Naive thymus-derived CD4-positive, alpha-beta T cell (primary cell): ENCODE data around the gene DIAPH1. TPM values are rescaled to one million over a fixed set of nuclear protein-coding genes. Genes with fewer than 3 reads are reported as not detected.

Experiments used
- ATAC-seq: fragments of 150-1000 bp; cut with Tn5 transposase; 2 replicates; pipeline ENCODE4 v1.10.0; 2021; ENCODE audit warnings: mild to moderate bottlenecking, moderate library complexity
- CTCF ChIA-PET: fragments of 350-600 bp; sonication (Branson Sonifier 250); formaldehyde crosslinking; loops from one replicate; lab custom pipeline; 2021; ENCODE audit warnings: antibody characterized with exemption; lab: Charles Lee
- POLR2A ChIA-PET: fragments of 350-600 bp; sonication (Branson Sonifier 250); formaldehyde crosslinking; loops from one replicate; lab custom pipeline; 2021; ENCODE audit warnings: antibody characterized with exemption, inconsistent platforms; lab: Charles Lee
- DNase-seq, 9 donors: peaks; one replicate each; pipeline versions ENCODE4 v3.0.0 to v3.0.0-alpha.2; 2020 to 2022; ENCODE audit warnings: mixed read lengths in 1 of 9
- H3K27ac ChIP-seq: one replicate; pipeline ENCODE4 v1.7.0; 2013; ENCODE audit warnings: mild to moderate bottlenecking, low read depth, low read length, moderate library complexity
- H3K27me3 ChIP-seq, 2 donors: one replicate each; pipeline ENCODE4 v1.7.0; 2013; ENCODE audit warnings: low read length in 2 of 2, mild to moderate bottlenecking in 2 of 2, moderate library complexity in 2 of 2; ENCODE audit not compliant: control insufficient read depth in 2 of 2, insufficient read depth in 2 of 2
- H3K36me3 ChIP-seq, 3 experiments: 1 replicate in 2 of 3; 2 replicates in 1 of 3; pipeline ENCODE4 v1.7.0; 2013; ENCODE audit warnings: low read length in 3 of 3, mild to moderate bottlenecking in 3 of 3, moderate library complexity in 1 of 3; ENCODE audit not compliant: insufficient read depth in 3 of 3, control insufficient read depth in 2 of 3
- H3K4me1 ChIP-seq, 2 donors: one replicate each; pipeline ENCODE4 v1.7.0; 2013; ENCODE audit warnings: low read length in 2 of 2, mild to moderate bottlenecking in 2 of 2, moderate library complexity in 1 of 2; ENCODE audit not compliant: control insufficient read depth in 2 of 2, insufficient read depth in 2 of 2
- H3K4me3 ChIP-seq: 2 replicates; pipeline ENCODE4 v1.7.0; 2013; ENCODE audit warnings: mild to moderate bottlenecking, low read length
- H3K9me3 ChIP-seq, 3 experiments: 1 replicate in 2 of 3; 2 replicates in 1 of 3; pipeline ENCODE4 v1.7.0; 2013; ENCODE audit warnings: low read length in 3 of 3; ENCODE audit not compliant: control insufficient read depth in 2 of 3
- H3K27ac Mint-ChIP-seq, 9 donors: one replicate each; pipeline ENCODE4 v1.8.0; 2020 to 2022; ENCODE audit warnings: mixed read lengths in 9 of 9, mild to moderate bottlenecking in 8 of 9, moderate library complexity in 5 of 9, inconsistent platforms in 2 of 9
- H3K27me3 Mint-ChIP-seq, 5 donors: one replicate each; pipeline ENCODE4 v1.8.0; 2021 to 2022; ENCODE audit warnings: mixed read lengths in 5 of 5, mild to moderate bottlenecking in 1 of 5
- H3K36me3 Mint-ChIP-seq, 5 donors: one replicate each; pipeline ENCODE4 v1.8.0; 2020 to 2022; ENCODE audit warnings: mixed read lengths in 5 of 5, mild to moderate bottlenecking in 3 of 5, inconsistent platforms in 1 of 5
- H3K4me1 Mint-ChIP-seq, 7 donors: one replicate each; pipeline ENCODE4 v1.8.0; 2020 to 2022; ENCODE audit warnings: mixed read lengths in 7 of 7, mild to moderate bottlenecking in 3 of 7, inconsistent platforms in 1 of 7
- H3K4me3 Mint-ChIP-seq, 10 donors: one replicate each; pipeline ENCODE4 v1.8.0; 2020 to 2022; ENCODE audit warnings: mild to moderate bottlenecking in 10 of 10, mixed read lengths in 10 of 10, moderate library complexity in 6 of 10, inconsistent platforms in 2 of 10
- H3K9me3 Mint-ChIP-seq, 11 donors: one replicate each; pipeline ENCODE4 v1.8.0; 2020 to 2022; ENCODE audit warnings: mixed read lengths in 11 of 11, mild to moderate bottlenecking in 4 of 11, inconsistent platforms in 1 of 11, moderate library complexity in 1 of 11
- intact Hi-C, 2 donors: fragments of 100-400 bp; cut with micrococcal nuclease; formaldehyde crosslinking; loops; one replicate each; pipeline ENCODE4 v1.15.1; 2023
- polyA plus RNA-seq, 2 donors: library from polyadenylated mRNA; unstranded; fragments of 300-500 nt; fragmentation: Illumina TruSeq; gene quantifications; one replicate each; pipeline ENCODE4 v1.2.3, GENCODE V29; 2021
- total RNA-seq, 6 experiments: library from RNA in 5 of 6; stranded (reverse) in 5 of 6; gene quantifications; 1 replicate in 5 of 6; 2 replicates in 1 of 6; pipeline ENCODE4 v1.2.3 and lab custom pipeline; 2021 to 2026

DIAPH1 gene
- total and polyA plus RNA-seq, 7 experiments from 2014 or later: 89.7 to 278 (median 172) TPM

DNA sequence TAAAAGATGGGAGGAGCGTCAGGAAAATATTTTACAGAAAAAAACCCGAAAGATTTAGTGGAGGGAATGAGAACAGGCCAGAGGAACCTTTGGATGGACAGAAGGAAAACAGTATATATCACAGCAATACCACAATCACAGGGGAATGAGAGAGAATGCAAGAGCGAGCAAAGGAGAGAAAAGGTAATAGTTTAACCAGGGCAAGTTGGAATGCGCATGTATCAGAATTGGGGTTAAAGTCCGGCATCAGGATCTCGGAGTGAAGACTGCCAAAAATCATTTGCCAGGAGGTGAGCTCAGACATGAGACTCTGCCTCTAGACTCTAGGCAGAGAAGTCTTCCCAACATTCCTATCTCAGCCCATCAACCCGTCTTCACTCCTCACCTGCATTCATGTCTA lies 93.1 kb downstream of the DIAPH1 start:
- intact Hi-C loops: loop anchor here in 1 of 2 donors (2.0 kb wide), 1 partner anchor 51 kb away; the partner anchor contains the start of gene PCDHGC3
- CTCF ChIA-PET: interaction anchor here (1.8 to 3.9 kb wide), 3 partner anchors 12 to 201 kb away, joined by 4 to 30 read pairs (median 6); no protein-coding TSS in a partner anchor
- Histone ChIP-seq H3K27ac (no peak overlapping the region), H3K9me3 (no peaks in the 10 kb centered on the region), H3K27me3 (no peaks in the 10 kb centered on the region), H3K36me3 (peaks cover 46 to 98% (median 67%) of the 10 kb centered on the region in 3 experiments), H3K4me3 (no peak overlapping the region), H3K4me1 (peaks cover 0 to 6% of the 10 kb centered on the region in 2 donors)
- ATAC-seq (no peak), DNase-seq (no peak)
- Mint-ChIP-seq H3K9me3 (no peaks in the 10 kb centered on the region), H3K4me1 (peaks cover 5 to 28% (median 16%) of the 10 kb centered on the region in 7 donors), H3K27ac (peak overlapping the region in 6 of 9 donors; percentile 19 to 69 (median 35)), H3K4me3 (peak overlapping the region in 1 of 10 donors; percentile 21), H3K36me3 (peaks cover 20 to 44% (median 31%) of the 10 kb centered on the region in 5 donors), H3K27me3 (no peaks in the 10 kb centered on the region)
- POLR2A ChIA-PET: interaction anchor here (0.7 to 1.8 kb wide), 2 partner anchors 205 to 1415 kb away, joined by 3 to 5 read pairs; partner anchors contain the start of gene TAF7

DNA sequence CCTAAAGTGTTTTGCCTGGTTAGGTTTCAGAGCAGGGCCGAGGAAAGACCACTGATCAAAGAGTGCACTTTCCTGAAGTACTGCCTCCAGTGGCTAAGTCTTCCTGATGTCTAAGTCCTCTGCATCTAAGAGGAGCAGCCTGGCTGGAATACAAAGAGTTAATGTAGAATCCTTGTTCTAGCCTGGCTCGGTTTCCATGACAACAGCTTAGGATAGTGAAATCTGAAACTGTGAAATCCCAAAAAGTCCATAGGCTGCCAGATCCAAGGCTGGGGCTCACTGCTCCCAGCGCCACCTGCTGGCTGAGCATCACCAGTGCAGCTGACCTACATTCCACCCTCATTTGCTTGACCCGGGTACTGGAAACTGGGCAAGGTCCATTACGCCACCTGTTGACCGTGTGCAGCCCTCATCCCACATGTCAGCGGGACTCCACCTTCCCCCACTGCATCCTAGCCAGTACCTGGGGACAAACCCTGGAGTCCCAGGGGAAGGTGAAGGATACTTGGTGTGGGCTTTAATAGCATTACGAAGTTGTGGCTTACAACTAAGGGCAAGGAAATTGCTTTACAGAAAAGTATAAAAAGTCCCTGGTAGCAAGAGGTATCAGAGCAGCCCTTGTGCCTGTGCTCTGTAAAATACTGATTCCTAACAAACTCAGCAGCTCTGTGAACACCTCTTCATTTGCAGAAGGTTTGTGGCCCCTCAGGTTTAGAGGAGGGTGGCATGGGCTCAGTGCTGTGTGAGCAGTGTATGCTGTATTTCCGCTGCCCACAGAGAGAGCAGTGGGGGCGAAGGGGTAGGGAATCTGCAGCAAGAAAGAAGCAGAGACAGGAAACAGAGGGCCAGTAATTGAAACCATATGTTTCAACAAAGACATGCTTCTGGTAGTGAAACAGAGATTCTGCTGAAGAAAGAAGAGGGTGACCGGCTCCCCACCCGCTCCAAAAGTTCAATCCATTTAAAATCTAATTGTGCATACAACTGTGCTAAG lies 93.9 kb downstream of the DIAPH1 start:
- POLR2A ChIA-PET: interaction anchor here (1.8 kb wide), 1 partner anchor 204 kb away, joined by 5 read pairs; the partner anchor contains the start of gene TAF7
- H3K4me1 Mint-ChIP-seq: peaks cover 6 to 28% (median 16%) of the 10 kb centered on the region in 7 donors
- peak overlapping the region in 1 of 10 donors; percentile 21 for H3K4me3 Mint-ChIP-seq
- CTCF ChIA-PET: interaction anchor here (1.0 to 3.9 kb wide), 8 partner anchors 11 to 205 kb away, joined by 3 to 30 read pairs (median 6); partner anchors contain the start of genes PCDHGA10 and TAF7
- Histone ChIP-seq H3K27me3 (no peaks in the 10 kb centered on the region), H3K9me3 (no peaks in the 10 kb centered on the region), H3K36me3 (peaks cover 39 to 98% (median 60%) of the 10 kb centered on the region in 3 experiments), H3K4me1 (peaks cover 0 to 6% of the 10 kb centered on the region in 2 donors), H3K27ac (no peak overlapping the region), H3K4me3 (no peak overlapping the region)
- intact Hi-C loops: loop anchor here (1.0 to 5.0 kb wide), 11 partner anchors 11 to 441 kb away; partner anchors contain the start of genes PCDHGA10 (in 1 of the 2), PCDHGB2 (in 1 of the 2), PCDHGB7 (in 1 of the 2) and PCDHGC3 (in 1 of the 2)
- peak overlapping the region in 8 of 9 donors; percentile 19 to 80 (median 54) for H3K27ac Mint-ChIP-seq
- DNase-seq (peak; percentile 18 to 64 (median 43)), ATAC-seq (peak; percentile 88)
- no peaks in the 10 kb centered on the region for H3K27me3 Mint-ChIP-seq
- peaks cover 20 to 51% (median 31%) of the 10 kb centered on the region in 5 donors for H3K36me3 Mint-ChIP-seq
- no peaks in the 10 kb centered on the region for H3K9me3 Mint-ChIP-seq

DNA sequence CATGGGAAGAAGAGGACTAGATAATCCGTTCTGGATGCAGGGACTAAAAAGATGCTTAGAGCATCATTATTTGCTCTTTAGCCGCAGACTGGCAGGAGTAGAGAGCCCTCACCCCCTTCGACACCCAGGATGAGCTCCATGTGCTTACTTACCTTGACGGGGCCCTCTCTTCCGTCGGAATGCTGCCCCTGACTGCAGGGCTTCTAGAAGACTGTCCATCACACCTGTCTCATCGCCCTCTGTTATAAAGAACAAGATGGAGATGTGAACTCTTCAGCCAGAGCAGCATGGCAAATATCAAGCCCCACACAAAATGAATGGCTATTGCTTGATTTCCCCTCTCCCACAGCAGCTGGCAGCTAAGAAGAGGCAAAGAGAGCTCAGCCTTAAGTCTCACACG lies 94.8 kb downstream of the DIAPH1 start:
- peaks cover 6 to 28% (median 16%) of the 10 kb centered on the region in 7 donors for H3K4me1 Mint-ChIP-seq
- DNase-seq: no peak
- no peak for ATAC-seq
- Histone ChIP-seq H3K9me3 (no peaks in the 10 kb centered on the region), H3K27ac (no peak overlapping the region), H3K27me3 (no peaks in the 10 kb centered on the region), H3K4me1 (peaks cover 0 to 6% of the 10 kb centered on the region in 2 donors), H3K4me3 (no peak overlapping the region), H3K36me3 (peaks cover 37 to 98% (median 66%) of the 10 kb centered on the region in 3 experiments)
- peaks cover 22 to 60% (median 37%) of the 10 kb centered on the region in 5 donors for H3K36me3 Mint-ChIP-seq
- H3K27me3 Mint-ChIP-seq: no peaks in the 10 kb centered on the region
- H3K27ac Mint-ChIP-seq: peak overlapping the region in 2 of 9 donors; percentile 39 to 68
- intact Hi-C loops: loop anchor here (1.0 to 5.0 kb wide), 11 partner anchors 10 to 440 kb away; partner anchors contain the start of genes PCDHGA10 (in 1 of the 2), PCDHGB2 (in 1 of the 2), PCDHGB7 (in 1 of the 2) and PCDHGC3 (in 1 of the 2)
- CTCF ChIA-PET: interaction anchor here (0.6 to 3.9 kb wide), 10 partner anchors 10 to 204 kb away, joined by 3 to 30 read pairs (median 6); partner anchors contain the start of genes PCDHGA10 and TAF7
- POLR2A ChIA-PET: no interaction called here
- H3K4me3 Mint-ChIP-seq: no peak overlapping the region
- no peaks in the 10 kb centered on the region for H3K9me3 Mint-ChIP-seq

DNA sequence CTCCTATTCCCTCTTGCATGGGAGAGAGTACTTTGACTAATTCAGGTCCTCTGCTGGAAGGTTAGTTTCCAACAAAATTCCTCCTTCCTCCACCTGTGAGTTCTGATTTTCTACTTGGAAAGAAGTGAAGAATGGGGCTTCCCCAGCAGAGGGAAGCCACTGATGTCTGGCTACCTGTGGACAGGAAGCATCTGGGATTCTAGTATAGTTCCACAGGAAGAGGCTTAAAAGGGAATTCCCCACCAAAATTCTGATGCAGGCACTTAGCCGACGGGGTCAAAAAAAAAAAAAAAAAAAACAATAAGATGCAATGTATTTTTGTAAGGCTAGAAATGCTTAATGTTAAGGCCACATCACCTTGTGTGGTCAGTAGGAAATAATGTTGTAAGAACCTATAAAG lies 96.5 kb downstream of the DIAPH1 start:
- Histone ChIP-seq H3K4me1 (peaks cover 0 to 6% of the 10 kb centered on the region in 2 donors), H3K27ac (no peak overlapping the region), H3K36me3 (peaks cover 28 to 98% (median 69%) of the 10 kb centered on the region in 3 experiments), H3K27me3 (no peaks in the 10 kb centered on the region), H3K4me3 (no peak overlapping the region), H3K9me3 (no peaks in the 10 kb centered on the region)
- peaks cover 6 to 28% (median 16%) of the 10 kb centered on the region in 7 donors for H3K4me1 Mint-ChIP-seq
- no peaks in the 10 kb centered on the region for H3K9me3 Mint-ChIP-seq
- peaks cover 15 to 54% (median 39%) of the 10 kb centered on the region in 5 donors for H3K36me3 Mint-ChIP-seq
- intact Hi-C loops: loop anchor here (5.0 kb wide), 2 partner anchors 40 to 425 kb away; no protein-coding TSS in a partner anchor
- H3K27ac Mint-ChIP-seq: peak overlapping the region in 7 of 9 donors; percentile 4 to 76 (median 21)
- ChIA-PET CTCF (interaction anchor here (0.9 to 3.9 kb wide), 3 partner anchors 9 to 36 kb away, joined by 4 to 30 read pairs (median 7); no protein-coding TSS in a partner anchor), POLR2A (no interaction called here)
- H3K27me3 Mint-ChIP-seq: no peaks in the 10 kb centered on the region
- DNase-seq (no peak), ATAC-seq (no peak)
- H3K4me3 Mint-ChIP-seq: no peak overlapping the region

DNA sequence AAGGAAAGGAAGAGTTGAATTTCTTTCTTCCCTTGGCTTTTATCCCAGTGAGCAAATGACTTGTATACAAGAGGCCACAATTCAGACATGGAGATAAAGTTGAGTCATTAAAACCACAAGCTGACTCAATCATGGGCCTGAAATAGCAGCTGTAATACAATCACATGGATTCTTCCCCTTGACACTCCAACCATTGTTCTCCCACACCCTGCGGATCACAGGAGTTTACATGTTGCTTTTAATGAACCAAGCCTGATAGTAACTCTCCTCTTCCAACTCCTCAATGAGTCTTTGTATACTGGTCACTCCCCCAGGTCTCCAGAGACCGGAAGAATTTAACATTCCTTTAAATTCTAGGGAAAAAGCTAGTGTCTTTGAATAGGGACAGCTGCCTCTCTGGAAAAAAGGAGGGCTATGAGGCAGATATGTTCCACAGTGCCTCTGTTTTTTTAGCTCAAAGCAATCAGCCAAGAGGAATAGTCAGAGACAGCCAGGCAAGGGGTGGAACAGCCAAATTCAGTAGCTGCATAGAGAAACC lies 97.5 kb downstream of the DIAPH1 start:
- peaks cover 28 to 98% (median 59%) of the 10 kb centered on the region in 3 experiments for H3K36me3 ChIP-seq
- H3K4me3 ChIP-seq: no peak overlapping the region
- peaks cover 0 to 6% of the 10 kb centered on the region in 2 donors for H3K4me1 ChIP-seq
- Mint-ChIP-seq H3K4me3 (no peak overlapping the region), H3K27ac (peak overlapping the region in 4 of 9 donors; percentile 3 to 42 (median 17)), H3K9me3 (no peaks in the 10 kb centered on the region), H3K4me1 (peaks cover 6 to 29% (median 16%) of the 10 kb centered on the region in 7 donors), H3K36me3 (peaks cover 11 to 55% (median 36%) of the 10 kb centered on the region in 5 donors), H3K27me3 (no peaks in the 10 kb centered on the region)
- no peaks in the 10 kb centered on the region for H3K9me3 ChIP-seq
- DNase-seq (no peak), ATAC-seq (peak; percentile 64)
- intact Hi-C loops: loop anchor here (5.0 kb wide), 2 partner anchors 41 to 424 kb away; no protein-coding TSS in a partner anchor
- H3K27ac ChIP-seq: no peak overlapping the region
- H3K27me3 ChIP-seq: no peaks in the 10 kb centered on the region
- ChIA-PET POLR2A (interaction anchor here (0.9 kb wide), 1 partner anchor 9 kb away, joined by 3 read pairs; no protein-coding TSS in a partner anchor), CTCF (interaction anchor here (0.6 to 1.0 kb wide), 4 partner anchors 8 to 1367 kb away, joined by 3 to 5 read pairs (median 3); no protein-coding TSS in a partner anchor)
